ENCODE measurements around the gene PPP2R5C.
"Not testable (repeated sequence)": the region's sequence is repeated elsewhere in the genome, so short reads cannot be mapped to it uniquely, and the experiment has no call there.

PPP2R5C gene

GRCh38 chr14:101739446-101740141 is 21.9 kb upstream of the PPP2R5C start:
- H3K4me3 ChIP-seq (ENCODE audit: low read depth, low read length), result no peak overlapping the region
- TF ChIP-seq, protein P1, sequence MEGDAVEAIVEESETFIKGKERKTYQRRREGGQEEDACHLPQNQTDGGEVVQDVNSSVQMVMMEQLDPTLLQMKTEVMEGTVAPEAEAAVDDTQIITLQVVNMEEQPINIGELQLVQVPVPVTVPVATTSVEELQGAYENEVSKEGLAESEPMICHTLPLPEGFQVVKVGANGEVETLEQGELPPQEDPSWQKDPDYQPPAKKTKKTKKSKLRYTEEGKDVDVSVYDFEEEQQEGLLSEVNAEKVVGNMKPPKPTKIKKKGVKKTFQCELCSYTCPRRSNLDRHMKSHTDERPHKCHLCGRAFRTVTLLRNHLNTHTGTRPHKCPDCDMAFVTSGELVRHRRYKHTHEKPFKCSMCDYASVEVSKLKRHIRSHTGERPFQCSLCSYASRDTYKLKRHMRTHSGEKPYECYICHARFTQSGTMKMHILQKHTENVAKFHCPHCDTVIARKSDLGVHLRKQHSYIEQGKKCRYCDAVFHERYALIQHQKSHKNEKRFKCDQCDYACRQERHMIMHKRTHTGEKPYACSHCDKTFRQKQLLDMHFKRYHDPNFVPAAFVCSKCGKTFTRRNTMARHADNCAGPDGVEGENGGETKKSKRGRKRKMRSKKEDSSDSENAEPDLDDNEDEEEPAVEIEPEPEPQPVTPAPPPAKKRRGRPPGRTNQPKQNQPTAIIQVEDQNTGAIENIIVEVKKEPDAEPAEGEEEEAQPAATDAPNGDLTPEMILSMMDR (IDR thresholded peaks at IDR 0.05; ENCODE audit: low read depth, low read length), result no peak
- in situ Hi-C loops (cut with HindIII; ENCODE audit: low sequenced_read_pairs), result no loop called here
- no peak for DNase-seq (ENCODE audit: low read depth, low spot score)

DNA sequence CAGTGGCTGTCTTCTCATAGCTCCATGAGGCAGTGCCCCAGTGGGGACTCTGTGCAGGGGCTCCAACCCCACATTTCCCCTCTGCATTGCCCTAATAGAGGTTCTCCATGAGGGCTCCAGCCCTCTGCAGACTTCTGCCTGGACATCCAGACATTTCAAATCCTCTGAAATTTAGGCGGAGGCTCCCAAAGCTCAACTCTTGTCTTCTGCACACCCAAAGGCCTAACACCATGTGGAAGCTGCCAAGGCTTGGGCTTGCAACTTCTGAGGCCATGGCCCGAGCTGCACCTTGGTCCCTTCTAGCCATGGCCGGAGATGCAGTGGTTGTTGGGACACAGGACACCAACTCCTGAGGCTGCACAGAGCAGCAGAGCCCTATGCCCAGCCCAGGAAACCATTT is 20.5 kb upstream of the PPP2R5C start:
- DNase-seq (ENCODE audit: low read depth, low spot score), result no peak
- no peak overlapping the region for H3K4me3 ChIP-seq (ENCODE audit: low read depth, low read length)
- TF ChIP-seq, protein P1 (IDR thresholded peaks at IDR 0.05; ENCODE audit: low read depth, low read length), result no peak
- in situ Hi-C loops (cut with HindIII; ENCODE audit: low sequenced_read_pairs), result no loop called here

DNA sequence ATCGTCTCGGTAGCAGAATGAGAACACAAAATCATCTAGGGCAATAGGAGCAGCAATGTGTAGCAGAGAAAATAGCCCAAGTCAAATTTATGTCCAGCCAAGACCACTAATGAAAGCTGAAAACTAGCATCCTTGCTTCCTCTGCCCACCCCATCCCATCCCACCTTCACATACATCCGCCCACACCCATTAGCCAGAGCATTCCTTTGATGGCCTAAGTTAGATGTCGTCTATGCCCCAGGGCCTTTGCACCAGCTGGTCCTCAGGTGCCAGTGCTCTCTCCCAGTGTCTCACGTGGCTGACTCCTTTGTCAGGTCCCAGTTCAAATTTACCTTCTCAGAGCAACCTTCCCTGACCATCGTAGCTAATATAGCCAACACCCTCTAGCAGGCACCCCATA is 17.8 kb upstream of the PPP2R5C start:
- DNase-seq (ENCODE audit: low read depth, low spot score), result no peak
- TF ChIP-seq, protein P1 (IDR thresholded peaks at IDR 0.05; ENCODE audit: low read depth, low read length), result no peak
- H3K4me3 ChIP-seq (ENCODE audit: low read depth, low read length), result no peak overlapping the region
- in situ Hi-C loops (cut with HindIII; ENCODE audit: low sequenced_read_pairs), result no loop called here

GRCh38 chr14:101744382-101744781 is 17.1 kb upstream of the PPP2R5C start:
- in situ Hi-C loops (cut with HindIII; ENCODE audit: low sequenced_read_pairs); DNase-seq (ENCODE audit: low read depth, low spot score); H3K4me3 ChIP-seq (ENCODE audit: low read depth, low read length): not testable (repeated sequence)

- in situ Hi-C loops (cut with HindIII; ENCODE audit: low sequenced_read_pairs); H3K4me3 ChIP-seq (ENCODE audit: low read depth, low read length); DNase-seq (ENCODE audit: low read depth, low spot score): not testable (repeated sequence)
Measured at GRCh38 chr14:101749756-101750155, 11.8 kb upstream of the PPP2R5C start.

DNA sequence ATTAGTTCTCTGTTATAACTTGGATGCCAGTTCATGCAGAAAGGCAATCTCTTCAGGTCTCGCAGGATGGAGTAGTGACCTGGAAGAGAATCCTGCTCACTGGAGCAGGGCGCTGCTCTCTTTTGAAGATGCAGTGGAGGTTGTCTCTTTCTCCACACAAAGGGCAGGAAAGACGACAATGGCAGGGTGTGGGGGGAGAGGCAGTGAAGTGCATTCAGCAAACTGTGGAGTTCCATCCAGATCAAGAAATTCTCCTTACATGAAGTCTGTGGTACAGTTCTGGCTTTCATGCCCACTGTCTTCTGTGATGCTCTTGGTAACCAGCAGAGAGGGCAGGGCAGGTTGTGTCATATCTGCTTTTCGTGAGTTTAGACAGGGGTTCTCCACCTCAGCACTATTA is 6.6 kb upstream of the PPP2R5C start:
- TF ChIP-seq, protein P1 (IDR thresholded peaks at IDR 0.05; ENCODE audit: low read depth, low read length), result no peak
- no peak overlapping the region for H3K4me3 ChIP-seq (ENCODE audit: low read depth, low read length)
- in situ Hi-C loops (cut with HindIII; ENCODE audit: low sequenced_read_pairs), result no loop called here
- DNase-seq (ENCODE audit: low read depth, low spot score), result no peak

DNA sequence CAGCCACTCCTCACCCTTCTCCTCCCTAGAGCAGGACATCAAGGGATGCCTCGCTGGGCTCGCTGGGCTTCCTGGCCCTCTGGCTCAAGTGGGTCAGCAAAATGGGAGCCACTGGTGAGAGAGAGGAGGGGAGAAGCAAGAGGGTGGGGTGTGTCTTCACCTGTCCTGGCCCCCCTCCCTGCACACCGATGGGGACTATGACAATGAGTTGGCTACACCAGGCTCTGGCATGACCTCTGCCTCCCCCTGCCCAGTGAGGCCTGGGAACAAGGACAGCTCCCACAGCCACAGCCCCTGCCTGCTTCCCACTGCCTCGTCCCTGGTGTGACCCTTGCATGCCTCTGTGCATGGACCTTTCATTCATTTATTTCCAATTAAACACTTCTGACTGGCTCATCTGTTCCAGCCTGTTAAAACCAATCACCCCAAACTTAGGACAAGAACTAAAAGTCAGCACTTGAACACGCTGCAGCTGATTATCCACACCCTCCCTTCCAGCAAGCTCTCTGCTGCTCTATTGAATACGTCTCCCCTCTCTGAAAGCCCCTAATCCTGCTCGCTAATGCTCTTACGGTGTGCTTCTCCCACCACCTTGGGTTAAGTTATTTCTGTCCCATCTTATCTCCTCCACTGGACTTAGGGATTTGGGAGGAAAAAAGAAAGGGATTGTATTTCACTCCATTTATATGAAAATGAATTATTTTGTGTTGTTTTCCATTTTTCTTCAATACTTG is 5.8 kb upstream of the PPP2R5C start:
- no peak for DNase-seq (ENCODE audit: low read depth, low spot score)
- in situ Hi-C loops (cut with HindIII; ENCODE audit: low sequenced_read_pairs), result no loop called here
- H3K4me3 ChIP-seq (ENCODE audit: low read depth, low read length), result no peak overlapping the region
- TF ChIP-seq, protein P1 (IDR thresholded peaks at IDR 0.05; ENCODE audit: low read depth, low read length), result no peak
